H1 (cell line): ENCODE results near the gene LRP5. TPM values are rescaled to one million over a fixed set of nuclear protein-coding genes. Genes with fewer than 3 reads are reported as not detected.

Experiments
- CTCF ChIA-PET: fragments of 300-600 bp; sonication (Branson Sonifier 250); formaldehyde crosslinking; loops from one replicate; lab custom pipeline; 2021; ENCODE audit not compliant: partially characterized antibody; lab: Charles Lee
- POLR2A ChIA-PET: fragments of 300-600 bp; sonication (Branson Sonifier 250); formaldehyde crosslinking; loops from one replicate; lab custom pipeline; 2021; ENCODE audit warnings: inconsistent platforms; ENCODE audit not compliant: partially characterized antibody; lab: Charles Lee
- DNase-seq, 2 experiments: peaks; one replicate each; pipeline versions ENCODE4 v3.0.0 to v3.0.0-alpha.2; 2010 to 2022; ENCODE audit warnings: low spot score in 2 of 2, low read depth in 1 of 2, mixed read lengths in 1 of 2
- FAIRE-seq: peaks from 2 replicates; lab custom pipeline; 2011; peaks lifted over from hg19 to GRCh38; lab: Jason Lieb, UNC
- H2AFZ ChIP-seq: 2 replicates; pipeline ENCODE4 v1.8.1; 2012; ENCODE audit warnings: low read length, inconsistent platforms
- H2AK5ac ChIP-seq: 2 replicates; pipeline ENCODE4 v1.6.1; 2013; ENCODE audit warnings: low read depth, low read length
- H2BK120ac ChIP-seq: replicated peaks from 2 replicates; pipeline ENCODE3; 2013; ENCODE audit warnings: low read depth, low read length, inconsistent platforms
- H2BK12ac ChIP-seq: 2 replicates; pipeline ENCODE4 v1.6.1; 2013; ENCODE audit warnings: low read depth, low read length
- H2BK15ac ChIP-seq: 2 replicates; pipeline ENCODE4 v1.6.1; 2013; ENCODE audit warnings: low read length
- H2BK20ac ChIP-seq: 2 replicates; pipeline ENCODE4 v1.6.1; 2013; ENCODE audit warnings: low read length
- H2BK5ac ChIP-seq: 2 replicates; pipeline ENCODE4 v1.6.1; 2013; ENCODE audit warnings: low read depth, low read length
- H3K14ac ChIP-seq: 2 replicates; pipeline ENCODE4 v1.6.1; 2013; ENCODE audit warnings: inconsistent platforms; ENCODE audit not compliant: insufficient read length
- H3K18ac ChIP-seq: 2 replicates; pipeline ENCODE4 v1.6.1; 2013; ENCODE audit warnings: low read length; ENCODE audit errors: extremely low read depth
- H3K23ac ChIP-seq: 2 replicates; pipeline ENCODE4 v1.6.1; 2013; ENCODE audit warnings: inconsistent platforms; ENCODE audit not compliant: insufficient read length
- H3K23me2 ChIP-seq: 2 replicates; pipeline ENCODE4 v1.6.1; 2013; ENCODE audit warnings: low read depth, low read length
- H3K27ac ChIP-seq: 2 replicates; pipeline ENCODE4 v1.6.1; 2011; ENCODE audit warnings: low read depth, low read length, inconsistent platforms
- H3K27me3 ChIP-seq, 4 experiments: replicated peaks in 1 of 4; 1 replicate in 1 of 4; 2 replicates in 3 of 4; pipeline versions ENCODE4 v1.6.1 to v1.8.1; 2011 to 2013; ENCODE audit warnings: low read length in 3 of 4, mild to moderate bottlenecking in 3 of 4, inconsistent platforms in 2 of 4, mixed read lengths in 2 of 4, moderate library complexity in 1 of 4; ENCODE audit not compliant: control insufficient read depth in 3 of 4, insufficient read depth in 3 of 4; ENCODE audit errors: extremely low read depth in 1 of 4
- H3K36me3 ChIP-seq, 4 experiments: 2 replicates each; pipeline versions ENCODE4 v1.6.1 to v1.8.1; 2011 to 2013; ENCODE audit warnings: mild to moderate bottlenecking in 4 of 4, low read length in 3 of 4, moderate library complexity in 2 of 4, control low read depth in 1 of 4, inconsistent platforms in 1 of 4; ENCODE audit not compliant: insufficient read depth in 4 of 4, control insufficient read depth in 2 of 4
- H3K4ac ChIP-seq: replicated peaks from 2 replicates; pipeline ENCODE3; 2013; ENCODE audit warnings: low read length, low read depth, mixed read lengths, inconsistent platforms; ENCODE audit not compliant: insufficient read length
- H3K4me1 ChIP-seq, 4 experiments: replicated peaks in 1 of 4; 1 replicate in 1 of 4; 2 replicates in 3 of 4; pipeline versions ENCODE4 v1.6.1 to v1.8.1; 2011 to 2013; ENCODE audit warnings: low read length in 3 of 4, inconsistent platforms in 2 of 4, mixed read lengths in 1 of 4; ENCODE audit not compliant: insufficient read depth in 4 of 4, control insufficient read depth in 3 of 4
- H3K4me2 ChIP-seq, 2 experiments: 2 replicates each; pipeline versions ENCODE4 v1.6.1 to v1.8.1; 2011 to 2013; ENCODE audit warnings: low read depth in 2 of 2, low read length in 2 of 2, control low read depth in 1 of 2, inconsistent platforms in 1 of 2, mild to moderate bottlenecking in 1 of 2; ENCODE audit not compliant: insufficient read depth in 1 of 2
- H3K4me3 ChIP-seq, 4 experiments: fragments of 200-600, 300-600 bp in 1 of 4; sonication (generic), shearing (Covaris generic), sonication (Bioruptor Twin) in 1 of 4; 2 replicates each; pipeline versions ENCODE4 v1.5.1 to v1.8.1; 2011 to 2016; ENCODE audit warnings: low read length in 4 of 4, low read depth in 3 of 4, control low read depth in 2 of 4, inconsistent platforms in 2 of 4, mild to moderate bottlenecking in 2 of 4, mixed read lengths in 1 of 4, moderate library complexity in 1 of 4; ENCODE audit not compliant: insufficient read depth in 2 of 4; ENCODE audit errors: extremely low read depth in 1 of 4
- H3K56ac ChIP-seq: replicated peaks from 2 replicates; pipeline ENCODE3; 2013; ENCODE audit warnings: low read depth, mild to moderate bottlenecking, mixed read lengths, low read length, inconsistent platforms; ENCODE audit not compliant: insufficient read length
- H3K79me1 ChIP-seq: 2 replicates; pipeline ENCODE4 v1.6.1; 2013; ENCODE audit warnings: low read depth, low read length, control low read depth
- H3K79me2 ChIP-seq, 2 experiments: 2 replicates each; pipeline versions ENCODE4 v1.6.1 to v1.8.1; 2012 to 2013; ENCODE audit warnings: low read length in 2 of 2, mild to moderate bottlenecking in 2 of 2, inconsistent platforms in 1 of 2; ENCODE audit not compliant: insufficient read depth in 2 of 2, control insufficient read depth in 1 of 2
- H3K9ac ChIP-seq, 4 experiments: replicated peaks in 1 of 4; 1 replicate in 1 of 4; 2 replicates in 3 of 4; pipeline versions ENCODE4 v1.6.1 to v1.8.1; 2011 to 2013; ENCODE audit warnings: low read depth in 3 of 4, low read length in 3 of 4, control low read depth in 2 of 4, mild to moderate bottlenecking in 2 of 4, moderate library complexity in 2 of 4, inconsistent platforms in 1 of 4; ENCODE audit errors: extremely low read depth in 1 of 4
- H3K9me3 ChIP-seq, 2 experiments: 2 replicates each; pipeline versions ENCODE4 v1.6.1 to v1.8.1; 2012 to 2013; ENCODE audit warnings: mild to moderate bottlenecking in 2 of 2, moderate library complexity in 2 of 2, control low read depth in 1 of 2, inconsistent platforms in 1 of 2, low read depth in 1 of 2, low read length in 1 of 2, mixed read lengths in 1 of 2; ENCODE audit not compliant: insufficient read depth in 2 of 2
- H4K20me1 ChIP-seq, 2 experiments: replicated peaks in 1 of 2; 2 replicates each; pipeline versions ENCODE3 to v1.8.1; 2011 to 2013; ENCODE audit warnings: inconsistent platforms in 2 of 2, low read length in 2 of 2, mild to moderate bottlenecking in 1 of 2; ENCODE audit not compliant: insufficient read depth in 2 of 2, control insufficient read depth in 1 of 2
- H4K5ac ChIP-seq: 2 replicates; pipeline ENCODE4 v1.6.1; 2013; ENCODE audit warnings: low read length, low read depth, mixed read lengths, inconsistent platforms; ENCODE audit not compliant: insufficient read length
- H4K8ac ChIP-seq: 2 replicates; pipeline ENCODE4 v1.8.0; 2013; ENCODE audit warnings: mild to moderate bottlenecking, moderate library complexity, low read length, inconsistent platforms; ENCODE audit not compliant: insufficient read depth; ENCODE audit errors: extremely low read depth
- H4K91ac ChIP-seq: replicated peaks from 2 replicates; pipeline ENCODE3; 2013; ENCODE audit warnings: low read length, mixed read lengths, inconsistent platforms; ENCODE audit not compliant: insufficient read length
- CBX5 ChIP-seq: fragments of 300-800, 300-1000 bp; sonication (generic); IDR thresholded peaks from 2 replicates; pipeline ENCODE4 v1.7.1; 2016; ENCODE audit warnings: antibody characterized with exemption, low read length, low read depth
- E2F6 ChIP-seq: IDR thresholded peaks from 2 replicates; pipeline ENCODE4 v1.6.1; 2012; ENCODE audit warnings: inconsistent platforms
- FOSL1 ChIP-seq: IDR thresholded peaks from 2 replicates; pipeline ENCODE4 v1.6.1; 2011; ENCODE audit warnings: mild to moderate bottlenecking, low read depth, low read length, moderate library complexity; ENCODE audit not compliant: insufficient read depth
- JUND ChIP-seq: IDR thresholded peaks from 2 replicates; pipeline ENCODE4 v1.6.1; 2011; ENCODE audit warnings: mild to moderate bottlenecking, improper control_type of control experiment, low read length
- RAD21 ChIP-seq, 2 experiments: IDR thresholded peaks in 1 of 2; conservative IDR thresholded peaks in 1 of 2; 2 replicates each; pipeline ENCODE4 v1.6.1; 2011; ENCODE audit warnings: low read depth in 2 of 2, low read length in 2 of 2, improper control_type of control experiment in 1 of 2, inconsistent platforms in 1 of 2, mild to moderate bottlenecking in 1 of 2, moderate library complexity in 1 of 2
- RBBP5 ChIP-seq: IDR thresholded peaks from 2 replicates; pipeline ENCODE4 v1.7.1; 2012; ENCODE audit warnings: low read depth, mild to moderate bottlenecking, inconsistent platforms, low read length, moderate library complexity, borderline replicate concordance
- SAP30 ChIP-seq: fragments of 300-600 bp; sonication (generic); IDR thresholded peaks from 2 replicates; pipeline ENCODE4 v1.7.1; 2012; ENCODE audit warnings: low read length, moderate library complexity, mild to moderate bottlenecking, inconsistent platforms; ENCODE audit not compliant: insufficient read depth, insufficient replicate concordance
- SIN3A ChIP-seq, 2 experiments: IDR thresholded peaks in 1 of 2; conservative IDR thresholded peaks in 1 of 2; 2 replicates each; pipeline ENCODE4 v1.6.1; 2011 to 2012; ENCODE audit warnings: low read length in 2 of 2, improper control_type of control experiment in 1 of 2, low read depth in 1 of 2, mild to moderate bottlenecking in 1 of 2
- SIRT6 ChIP-seq: IDR thresholded peaks from one replicate; pipeline ENCODE4 v1.7.1; 2012; ENCODE audit warnings: low read length, inconsistent platforms
- USF2 ChIP-seq: IDR thresholded peaks from 2 replicates; pipeline ENCODE4 v1.6.1; 2011; ENCODE audit warnings: low read length, improper control_type of control experiment
- YY1 ChIP-seq: IDR thresholded peaks from 2 replicates; pipeline ENCODE4 v1.6.1; 2011; ENCODE audit warnings: low read depth, mild to moderate bottlenecking, low read length
- WGBS, 2 experiments: shearing (Covaris generic) in 1 of 2; methylation state at CpG; one replicate each; pipeline versions ENCODE4 v1.1.6 to v1.1.7; 2013 to 2015; ENCODE audit warnings: low lambda C conversion rate in 2 of 2, mixed read lengths in 2 of 2, inconsistent platforms in 1 of 2, low coverage in 1 of 2, missing lambda C conversion rate in 1 of 2; ENCODE audit not compliant: insufficient replicate concordance in 2 of 2, insufficient coverage in 1 of 2, insufficient read length in 1 of 2; ENCODE audit errors: extremely low coverage in 1 of 2, missing lambda C conversion rate in 1 of 2; 5-methylcytosine and 5-hydroxymethylcytosine counted together
- polyA plus RNA-seq, 7 experiments: library from polyadenylated mRNA; depleted of rRNA in 3 of 7; stranded (reverse) in 5 of 7; unstranded in 2 of 7; fragments of >200 nt in 5 of 7; fragments of 200-250 nt in 2 of 7; gene quantifications; 1 replicate in 5 of 7; 2 replicates in 1 of 7; 4 replicates in 1 of 7; pipeline versions ENCODE4 v1.2.1 to v1.2.3, GENCODE V29; 2011 to 2013; ENCODE audit warnings: missing spikeins in 2 of 7, mixed read lengths in 2 of 7
- total RNA-seq: library from RNA; stranded (reverse); fragmentation: NEBNext Ultra II Directional; extraction: Animal tissue kit (Norgen Biotek cat#: 25700); gene quantifications from 2 replicates; pipeline ENCODE4 v1.2.1, GENCODE V29; 2021

Gene LRP5
- total and polyA plus RNA-seq, 2 of the 8 experiments (the other 6 are each of a cell fraction or from before 2014, with no cell fraction given), result 19.0 to 38.9 TPM

GRCh38 chr11:68461575-68461917, 149.2 kb downstream of the LRP5 start:
- Histone ChIP-seq H3K14ac (no peak overlapping the region), H2BK120ac (no peak overlapping the region), H3K23me2 (peaks cover 12% of the 10 kb centered on the region), H2BK5ac (no peak overlapping the region), H3K79me2 (peaks cover 50 to 57% of the 10 kb centered on the region in 2 experiments), H3K9ac (peak overlapping the region; percentile 35 to 97 (median 79); a peak in 6 of 7 replicates), H3K4me2 (peak overlapping the region; percentile 98), H3K56ac (no peak overlapping the region), H3K27ac (no peak overlapping the region), H3K18ac (no peak overlapping the region), H2AFZ (no peak overlapping the region), H3K36me3 (no peaks in the 10 kb centered on the region; a peak in 2 of 8 replicates), H4K91ac (no peak overlapping the region), H3K4me1 (peaks cover 0 to 8% (median 3%) of the 10 kb centered on the region in 4 experiments; a peak in 6 of 7 replicates), H3K23ac (no peak overlapping the region), H2BK20ac (no peak overlapping the region), H4K20me1 (peaks cover 28 to 32% of the 10 kb centered on the region in 2 experiments), H2BK12ac (no peak overlapping the region), H3K79me1 (peaks cover 6% of the 10 kb centered on the region), H3K4ac (no peak overlapping the region), H3K4me3 (peak overlapping the region; percentile 92 to 99 (median 95)), H3K27me3 (no peaks in the 10 kb centered on the region), H2AK5ac (no peak overlapping the region; the same call in 1 of the 2 replicates), H4K8ac (no peak overlapping the region), H3K9me3 (no peaks in the 10 kb centered on the region), H4K5ac (no peak overlapping the region), H2BK15ac (no peak overlapping the region)
- CTCF ChIA-PET, result no interaction called here
- 10% methylated on average over 12 of the region's 12 CpGs; no CpG with 5 or more reads in 1 of the 2 experiments for WGBS, 2 experiments
- POLR2A ChIA-PET, result interaction anchor here (0.8 to 1.3 kb wide), 2 partner anchors 11 to 59 kb away, joined by 4 read pairs; no protein-coding TSS in a partner anchor
- FAIRE-seq, result no peak
- DNase-seq, result no peak
- TF ChIP-seq FOSL1 (no peak), RAD21 (IDR thresholded peaks at IDR 0.05 in 1 of 2, conservative IDR thresholded peaks at IDR 0.05 in 1 of 2; ENCODE audit: low read depth in 2 of 2, low read length in 2 of 2) (no peak), SIN3A (conservative IDR thresholded peaks at IDR 0.05 in 1 of 2, IDR thresholded peaks at IDR 0.05 in 1 of 2; ENCODE audit: low read depth in 1 of 2, low read length in 2 of 2) (0 out of 4 replicates have a peak, but pooled peaks of 1 of the 2 experiments have one; percentile 43), SAP30 (peak; percentile 81), SIRT6 (no peak), RBBP5 (no peak), E2F6 (no peak), JUND (no peak), USF2 (no peak), CBX5 (no peak), YY1 (no peak)
